ENCODE results near the gene TAS2R60. TPM values are rescaled to one million over a fixed set of nuclear protein-coding genes. Genes with fewer than 3 reads are reported as not detected.
A peak's percentile ranks its signal among the peaks of the same experiment; 100 is the strongest.
"Not testable (repeated sequence)": the region's sequence is repeated elsewhere in the genome, so short reads cannot be mapped to it uniquely, and the experiment has no call there.

The TAS2R60 gene
- total RNA-seq, 1 donor from 2014 or later = not detected

DNA sequence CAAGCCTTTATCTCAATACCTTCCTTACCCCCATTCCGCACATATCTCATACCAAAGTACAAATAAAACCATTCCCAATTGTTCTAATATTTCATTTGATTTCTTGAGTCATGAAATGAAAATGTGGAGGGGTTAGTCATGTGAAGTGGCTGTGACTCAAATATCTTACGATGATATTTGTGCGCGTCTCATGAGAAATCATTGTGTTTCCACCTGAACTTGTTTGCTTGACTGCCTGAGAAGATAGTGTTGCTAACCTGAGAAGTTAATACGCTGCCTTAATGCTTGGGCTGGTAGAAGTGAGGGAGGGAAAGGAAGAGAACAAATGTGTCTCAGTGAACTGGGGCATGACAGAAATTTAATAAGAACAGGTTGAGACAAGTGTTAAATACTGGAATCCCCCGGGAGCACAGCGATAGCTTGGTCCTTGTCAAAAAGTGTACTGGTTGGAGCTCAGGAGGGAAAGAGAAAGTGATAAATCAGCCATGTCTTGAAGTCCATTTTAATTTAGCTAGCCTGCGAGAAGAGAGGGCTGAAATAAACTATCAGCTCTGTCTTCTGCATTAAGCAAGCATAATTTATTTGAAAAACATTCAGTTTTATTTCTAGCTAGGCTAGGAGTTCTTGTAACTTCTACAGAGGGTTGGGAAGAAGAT, 27.4 kb upstream of the TAS2R60 start:
- Mint-ChIP-seq H3K27ac (ENCODE audit: unreplicated experiment) (no peak overlapping the region), H3K4me3 (ENCODE audit: unreplicated experiment) (no peak overlapping the region), H3K4me1 (ENCODE audit: low read depth) (no peaks in the 10 kb centered on the region), H3K9me3 (ENCODE audit: low read depth) (peaks cover 2% of the 10 kb centered on the region), H3K36me3 (ENCODE audit: low read depth) (no peaks in the 10 kb centered on the region), H3K27me3 (ENCODE audit: low read depth) (peaks cover 13% of the 10 kb centered on the region)
- no peak for DNase-seq (ENCODE audit: low spot score)
- TF ChIP-seq, protein P1, sequence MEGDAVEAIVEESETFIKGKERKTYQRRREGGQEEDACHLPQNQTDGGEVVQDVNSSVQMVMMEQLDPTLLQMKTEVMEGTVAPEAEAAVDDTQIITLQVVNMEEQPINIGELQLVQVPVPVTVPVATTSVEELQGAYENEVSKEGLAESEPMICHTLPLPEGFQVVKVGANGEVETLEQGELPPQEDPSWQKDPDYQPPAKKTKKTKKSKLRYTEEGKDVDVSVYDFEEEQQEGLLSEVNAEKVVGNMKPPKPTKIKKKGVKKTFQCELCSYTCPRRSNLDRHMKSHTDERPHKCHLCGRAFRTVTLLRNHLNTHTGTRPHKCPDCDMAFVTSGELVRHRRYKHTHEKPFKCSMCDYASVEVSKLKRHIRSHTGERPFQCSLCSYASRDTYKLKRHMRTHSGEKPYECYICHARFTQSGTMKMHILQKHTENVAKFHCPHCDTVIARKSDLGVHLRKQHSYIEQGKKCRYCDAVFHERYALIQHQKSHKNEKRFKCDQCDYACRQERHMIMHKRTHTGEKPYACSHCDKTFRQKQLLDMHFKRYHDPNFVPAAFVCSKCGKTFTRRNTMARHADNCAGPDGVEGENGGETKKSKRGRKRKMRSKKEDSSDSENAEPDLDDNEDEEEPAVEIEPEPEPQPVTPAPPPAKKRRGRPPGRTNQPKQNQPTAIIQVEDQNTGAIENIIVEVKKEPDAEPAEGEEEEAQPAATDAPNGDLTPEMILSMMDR (IDR thresholded peaks at IDR 0.05) = no peak

DNA sequence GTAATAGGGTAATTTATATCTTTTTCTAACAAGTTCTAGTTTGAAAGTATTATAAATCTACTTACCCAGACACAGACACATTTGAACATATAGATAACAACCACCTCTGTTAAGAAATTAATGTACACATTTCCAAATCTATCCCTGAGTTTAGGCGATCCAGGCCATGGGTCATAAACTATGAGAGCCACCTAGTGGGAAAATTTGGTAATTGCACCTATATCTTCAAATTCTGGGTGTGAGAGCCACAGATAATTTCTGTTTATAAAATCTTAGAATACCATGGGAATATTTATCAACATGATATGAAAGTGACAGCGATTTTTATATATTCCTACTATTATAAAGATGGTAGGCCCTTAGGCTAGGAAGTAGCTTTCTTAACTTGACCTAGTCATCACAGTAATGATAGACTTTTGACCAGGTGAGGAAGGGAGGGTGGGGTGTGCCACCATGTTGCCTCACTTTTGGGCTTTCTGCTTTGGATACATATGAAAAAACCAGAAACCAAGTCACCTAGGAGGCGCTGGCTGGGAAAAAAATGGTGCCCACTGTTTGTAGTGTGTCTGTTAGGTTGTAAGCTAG, 26.6 kb upstream of the TAS2R60 start:
- no peak overlapping the region for H3K27ac Mint-ChIP-seq (ENCODE audit: unreplicated experiment)
- TF ChIP-seq, protein P1 (IDR thresholded peaks at IDR 0.05) = peak; percentile 93
- H3K27me3 Mint-ChIP-seq (ENCODE audit: low read depth) = peaks cover 13% of the 10 kb centered on the region
- DNase-seq (ENCODE audit: low spot score) = no peak
- no peak overlapping the region for H3K4me3 Mint-ChIP-seq (ENCODE audit: unreplicated experiment)
- H3K9me3 Mint-ChIP-seq (ENCODE audit: low read depth) = peaks cover 2% of the 10 kb centered on the region
- H3K36me3 Mint-ChIP-seq (ENCODE audit: low read depth) = no peaks in the 10 kb centered on the region
- no peaks in the 10 kb centered on the region for H3K4me1 Mint-ChIP-seq (ENCODE audit: low read depth)

DNA sequence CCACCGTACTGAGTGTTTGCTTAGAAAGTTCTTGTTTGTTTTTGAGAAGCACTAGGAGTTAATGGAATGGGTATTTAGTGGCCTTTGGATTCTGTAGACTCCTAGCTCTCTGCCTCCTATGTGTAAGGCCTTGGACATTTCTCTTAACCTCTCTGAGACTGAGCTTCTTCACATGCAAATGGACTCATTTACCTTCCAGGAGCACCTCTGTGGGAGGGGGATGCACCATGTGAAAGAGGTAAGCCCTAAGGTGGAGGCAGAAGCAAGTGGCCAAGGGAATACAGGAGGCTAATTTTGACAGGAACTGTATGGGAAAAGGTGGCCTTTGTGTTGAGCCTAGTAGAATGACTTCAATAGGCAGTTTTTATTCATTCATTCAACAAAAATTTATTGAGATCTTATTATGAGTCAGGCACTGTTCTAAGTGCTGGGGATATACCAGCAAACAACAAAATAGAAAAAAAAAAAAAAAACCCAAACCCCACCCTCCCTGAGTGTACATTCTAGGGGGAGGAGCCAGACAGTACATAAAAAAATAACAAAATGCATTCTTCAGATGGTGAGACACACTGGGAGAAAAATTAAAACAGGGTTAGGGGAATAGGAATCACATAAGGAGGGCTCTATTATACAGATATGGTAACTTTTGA, 25.4 kb upstream of the TAS2R60 start:
- peaks cover 14% of the 10 kb centered on the region for H3K27me3 Mint-ChIP-seq (ENCODE audit: low read depth)
- H3K9me3 Mint-ChIP-seq (ENCODE audit: low read depth) = peaks cover 2% of the 10 kb centered on the region
- H3K4me3 Mint-ChIP-seq (ENCODE audit: unreplicated experiment) = no peak overlapping the region

DNA sequence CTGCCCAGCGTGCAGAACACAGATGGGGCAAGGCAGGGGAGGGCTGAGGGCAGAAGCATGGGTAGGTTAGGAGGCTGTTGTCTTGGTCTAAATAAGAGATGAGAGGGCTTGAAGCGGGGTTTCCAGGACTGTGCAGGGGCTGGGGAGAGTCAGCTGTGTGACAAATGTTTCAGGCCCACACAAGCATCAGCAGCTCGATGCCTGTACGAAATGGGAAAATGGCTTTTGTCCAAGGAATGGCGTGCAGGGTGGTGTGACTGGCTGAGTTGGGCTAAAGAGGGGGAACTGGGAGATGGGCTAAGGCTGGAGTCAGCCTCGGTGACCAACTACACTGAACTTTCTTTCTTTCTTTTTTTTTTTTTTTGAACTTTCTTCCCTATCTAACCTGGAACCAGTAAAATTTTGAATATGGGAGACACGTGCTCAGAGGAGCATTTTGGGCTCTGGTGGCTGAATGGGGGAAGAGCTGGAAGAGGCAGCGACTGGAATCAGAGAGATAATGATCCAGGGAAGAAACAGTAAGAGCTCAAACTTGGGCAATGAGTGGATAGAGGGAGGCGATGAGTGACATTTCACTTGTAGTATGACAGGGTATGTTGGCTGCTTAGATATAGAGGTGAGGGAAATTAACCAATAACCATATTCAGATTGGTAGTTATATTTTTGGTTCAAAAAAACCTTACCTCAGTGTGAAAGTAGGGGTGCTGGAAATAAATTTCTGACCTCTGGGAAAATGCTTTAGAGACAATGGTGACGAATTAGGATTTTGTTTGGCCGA, 24.4 kb upstream of the TAS2R60 start:
- Mint-ChIP-seq H3K27me3 (ENCODE audit: low read depth) (peaks cover 14% of the 10 kb centered on the region), H3K4me3 (ENCODE audit: unreplicated experiment) (no peak overlapping the region), H3K4me1 (ENCODE audit: low read depth) (no peaks in the 10 kb centered on the region), H3K27ac (ENCODE audit: unreplicated experiment) (no peak overlapping the region), H3K36me3 (ENCODE audit: low read depth) (no peaks in the 10 kb centered on the region), H3K9me3 (ENCODE audit: low read depth) (peaks cover 2% of the 10 kb centered on the region)
- TF ChIP-seq, protein P1 (IDR thresholded peaks at IDR 0.05) = no peak
- DNase-seq (ENCODE audit: low spot score) = no peak

More for the DNA sequence above, 25.4 kb upstream of the TAS2R60 start:
- Mint-ChIP-seq H3K27ac (ENCODE audit: unreplicated experiment) (no peak overlapping the region), H3K36me3 (ENCODE audit: low read depth) (no peaks in the 10 kb centered on the region), H3K4me1 (ENCODE audit: low read depth) (no peaks in the 10 kb centered on the region)
- TF ChIP-seq, protein P1 (IDR thresholded peaks at IDR 0.05) = no peak
- no peak for DNase-seq (ENCODE audit: low spot score)

DNA sequence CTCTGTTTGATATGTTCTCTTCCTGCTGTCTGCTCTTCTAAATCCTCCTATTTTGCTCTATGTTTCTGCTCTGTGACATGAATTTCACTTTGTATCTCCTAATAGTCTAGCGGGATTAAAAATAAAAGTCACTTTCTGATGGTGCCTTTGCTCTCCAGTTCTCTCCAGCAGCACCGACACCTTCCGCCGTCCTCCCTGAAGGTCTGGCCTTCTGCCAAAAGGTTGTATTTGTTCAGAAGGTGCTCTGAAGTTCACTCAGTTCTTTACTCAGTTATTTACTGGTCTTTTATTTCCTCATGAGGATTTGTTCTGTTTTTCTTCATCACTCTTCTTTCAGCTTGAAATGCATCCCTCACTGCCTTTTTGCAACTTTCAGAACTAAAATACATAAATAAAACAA, 23.4 kb upstream of the TAS2R60 start:
- peaks cover 13% of the 10 kb centered on the region for H3K27me3 Mint-ChIP-seq (ENCODE audit: low read depth)
- no peak overlapping the region for H3K27ac Mint-ChIP-seq (ENCODE audit: unreplicated experiment)
- no peak overlapping the region for H3K4me3 Mint-ChIP-seq (ENCODE audit: unreplicated experiment)
- H3K9me3 Mint-ChIP-seq (ENCODE audit: low read depth) = peaks cover 2% of the 10 kb centered on the region
- DNase-seq (ENCODE audit: low spot score) = no peak
- no peaks in the 10 kb centered on the region for H3K4me1 Mint-ChIP-seq (ENCODE audit: low read depth)
- TF ChIP-seq, protein P1 (IDR thresholded peaks at IDR 0.05) = no peak
- H3K36me3 Mint-ChIP-seq (ENCODE audit: low read depth) = no peaks in the 10 kb centered on the region

DNA sequence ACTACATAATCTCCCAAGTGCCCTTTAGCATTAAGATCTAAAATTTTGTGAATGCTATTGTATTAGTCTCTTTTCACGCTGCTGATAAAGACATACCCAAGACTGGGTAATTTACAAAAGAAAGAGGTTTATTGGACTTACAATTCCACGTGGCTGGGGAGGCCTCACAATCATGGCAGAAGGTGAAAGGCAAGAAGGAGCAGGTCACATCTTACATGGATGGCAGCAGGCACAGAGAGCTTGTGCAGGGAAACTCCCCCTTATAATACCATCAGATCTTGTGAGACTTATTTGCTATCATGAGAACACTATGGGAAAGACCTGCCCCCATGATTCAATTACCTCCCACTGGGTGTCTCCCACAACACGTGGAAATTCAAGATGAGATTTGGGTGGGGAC, 22.6 kb upstream of the TAS2R60 start:
- not testable (repeated sequence) for H3K4me1 Mint-ChIP-seq (ENCODE audit: low read depth); DNase-seq (ENCODE audit: low spot score); H3K36me3 Mint-ChIP-seq (ENCODE audit: low read depth); H3K27ac Mint-ChIP-seq (ENCODE audit: unreplicated experiment); H3K9me3 Mint-ChIP-seq (ENCODE audit: low read depth); H3K4me3 Mint-ChIP-seq (ENCODE audit: unreplicated experiment)
- peaks cover 12% of the 10 kb centered on the region for H3K27me3 Mint-ChIP-seq (ENCODE audit: low read depth)

Measured in chondrocyte (in vitro differentiated cells).